GM23338 (cell line): ENCODE results near the gene CAPN1.

ENCODE experiments used
- CTCF ChIP-seq, 2 experiments: fragments of 200-600 bp in 1 of 2; sonication (generic) in 1 of 2; conservative IDR thresholded peaks; 2 replicates each; pipeline versions ENCODE4 v1.5.1 to v1.6.1; 2016 to 2017; ENCODE audit warnings: antibody characterized with exemption in 2 of 2, low read depth in 2 of 2, mild to moderate bottlenecking in 2 of 2, moderate library complexity in 1 of 2
- EZH2phosphoT487 ChIP-seq: fragments of 200-600 bp; sonication (generic); IDR thresholded peaks from one replicate; pipeline ENCODE4 v1.8.1; 2018; ENCODE audit warnings: antibody characterized with exemption; ENCODE audit not compliant: unreplicated experiment
- POLR2AphosphoS5 ChIP-seq: IDR thresholded peaks from 2 replicates; pipeline ENCODE4 v1.6.1; 2016; ENCODE audit warnings: antibody characterized with exemption, low read depth
- REST ChIP-seq: IDR thresholded peaks from one replicate; pipeline ENCODE4 v1.6.1; 2018; ENCODE audit warnings: antibody characterized with exemption; ENCODE audit not compliant: unreplicated experiment

- no peak for TF ChIP-seq POLR2AphosphoS5
- TF ChIP-seq CTCF (conservative IDR thresholded peaks at IDR 0.05; ENCODE audit: low read depth in 2 of 2), result no peak
- no peak for TF ChIP-seq REST
- no peak for TF ChIP-seq EZH2phosphoT487
These were observed 16.1 kb upstream of the CAPN1 start for GRCh38 chr11:65165410-65166317.
